Thyroid gland (tissue), 4 donors: ENCODE data around the gene PSTPIP1.

Experiments
- CTCF ChIP-seq, 6 experiments: fragments of 200-600 bp in 3 of 6; fragments of 450-650 bp in 3 of 6; sonication (generic) in 3 of 6; IDR thresholded peaks; one replicate each; pipeline ENCODE4 v1.5.1; 2016 to 2019; ENCODE audit warnings: antibody characterized with exemption in 6 of 6, mild to moderate bottlenecking in 2 of 6, inconsistent platforms in 1 of 6, moderate library complexity in 1 of 6
- POLR2A ChIP-seq, 2 donors: fragments of 450-650 bp; IDR thresholded peaks; one replicate each; pipeline ENCODE4 v1.6.1; 2017; ENCODE audit warnings: antibody characterized with exemption in 2 of 2, mild to moderate bottlenecking in 2 of 2, moderate library complexity in 1 of 2

DNA sequence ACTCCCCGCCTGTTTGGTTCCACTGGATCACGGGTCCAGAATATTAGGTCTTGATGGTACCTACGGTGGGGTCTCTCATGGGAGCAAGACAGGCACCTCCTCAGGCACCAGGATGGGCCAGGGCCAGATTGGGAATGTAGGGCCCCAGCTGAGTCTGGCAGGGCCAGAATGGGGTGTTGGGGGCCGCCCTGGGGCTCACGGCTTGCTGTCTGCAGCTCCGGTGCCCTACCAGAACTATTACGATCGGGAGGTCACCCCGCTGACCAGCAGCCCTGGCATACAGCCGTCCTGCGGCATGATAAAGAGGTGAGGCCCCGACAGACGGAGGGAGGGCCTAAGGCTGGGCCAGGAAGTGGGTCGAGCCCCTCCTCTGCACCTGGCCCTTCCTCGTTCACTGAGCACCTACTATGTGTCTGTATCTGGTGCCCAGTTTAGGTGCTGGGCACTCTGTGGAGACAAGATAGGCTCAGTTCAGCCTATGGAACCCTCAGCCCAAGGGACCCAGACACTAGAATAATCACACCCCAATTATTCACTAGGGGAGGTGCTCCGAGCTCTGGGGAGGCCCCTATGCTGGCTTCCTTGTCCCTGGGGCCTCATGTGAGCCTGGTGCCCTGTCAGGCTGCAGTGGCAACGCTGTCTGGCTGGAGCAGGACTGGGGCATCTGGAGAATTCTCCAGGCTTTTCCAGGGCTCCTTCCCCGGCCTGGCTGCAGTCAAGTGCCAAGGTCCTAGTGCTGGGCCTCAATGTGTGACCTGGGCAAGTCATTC, 37.9 kb downstream of the PSTPIP1 start:
- TF ChIP-seq CTCF (IDR thresholded peaks at IDR 0.05) (no peak), POLR2A (IDR thresholded peaks at IDR 0.05) (no peak)
